Neural progenitor cell (in vitro differentiated cells): ENCODE data around the gene ELOVL6. TPM values are rescaled to one million over a fixed set of nuclear protein-coding genes. Genes with fewer than 3 reads are reported as not detected.

Experiments
- DNase-seq: peaks from one replicate; pipeline ENCODE4 v3.0.0-alpha.2; 2016; ENCODE audit warnings: low spot score
- H2AFZ ChIP-seq: fragments of 200-600 bp; sonication (generic); replicated peaks from 2 replicates; pipeline ENCODE4 v1.6.1; 2016; ENCODE audit warnings: antibody characterized with exemption
- H3F3A ChIP-seq: fragments of 200-600 bp; sonication (generic); 2 replicates; pipeline ENCODE4 v1.6.1; 2016; ENCODE audit warnings: antibody characterized with exemption, low read depth
- H3K27ac ChIP-seq: fragments of 200-600 bp; sonication (generic); 2 replicates; pipeline ENCODE4 v1.5.1; 2016; ENCODE audit warnings: mild to moderate bottlenecking
- H3K27me3 ChIP-seq: fragments of 200-600 bp; sonication (generic); 2 replicates; pipeline ENCODE4 v1.6.1; 2016; ENCODE audit warnings: mild to moderate bottlenecking, moderate library complexity
- H3K36me3 ChIP-seq: fragments of 200-600 bp; sonication (generic); 2 replicates; pipeline ENCODE4 v1.5.1; 2016
- H3K4me1 ChIP-seq: fragments of 200-600 bp; sonication (generic); 2 replicates; pipeline ENCODE4 v1.6.1; 2016; ENCODE audit warnings: mixed run types
- H3K4me2 ChIP-seq: fragments of 200-600 bp; sonication (generic); 2 replicates; pipeline ENCODE4 v1.6.1; 2016
- H3K4me3 ChIP-seq: fragments of 200-600 bp; sonication (generic); 2 replicates; pipeline ENCODE4 v1.5.1; 2016
- H3K79me2 ChIP-seq: fragments of 200-600 bp; sonication (generic); 2 replicates; pipeline ENCODE4 v1.6.1; 2016; ENCODE audit warnings: low read depth
- H3K9ac ChIP-seq: fragments of 200-600 bp; sonication (generic); 2 replicates; pipeline ENCODE4 v1.6.1; 2016
- H3K9me3 ChIP-seq: fragments of 200-600 bp; sonication (generic); 2 replicates; pipeline ENCODE4 v1.5.1; 2016; ENCODE audit warnings: low read depth
- H4K20me1 ChIP-seq: fragments of 200-600 bp; sonication (generic); 2 replicates; pipeline ENCODE4 v1.6.1; 2016; ENCODE audit warnings: low read depth
- H3K27ac Mint-ChIP-seq: 3 replicates; pipeline ENCODE4 v1.8.0; 2021; ENCODE audit warnings: mixed read lengths
- H3K27me3 Mint-ChIP-seq: 2 replicates; pipeline ENCODE4 v1.8.0; 2022; ENCODE audit warnings: low read depth, mild to moderate bottlenecking, inconsistent platforms, moderate library complexity, mixed read lengths; ENCODE audit not compliant: insufficient read depth
- H3K36me3 Mint-ChIP-seq: 3 replicates; pipeline ENCODE4 v1.8.0; 2021; ENCODE audit warnings: mixed read lengths
- H3K4me1 Mint-ChIP-seq: 3 replicates; pipeline ENCODE4 v1.8.0; 2021; ENCODE audit warnings: mixed read lengths
- H3K4me3 Mint-ChIP-seq: 3 replicates; pipeline ENCODE4 v1.8.0; 2021; ENCODE audit warnings: mild to moderate bottlenecking, moderate library complexity, mixed read lengths
- H3K9me3 Mint-ChIP-seq: 3 replicates; pipeline ENCODE4 v1.8.0; 2020; ENCODE audit warnings: mixed read lengths
- CTCF ChIP-seq: fragments of 200-600 bp; sonication (generic); IDR thresholded peaks from 2 replicates; pipeline ENCODE4 v1.5.1; 2017; ENCODE audit warnings: antibody characterized with exemption, mild to moderate bottlenecking
- EZH2 ChIP-seq: fragments of 200-600 bp; sonication (generic); IDR thresholded peaks from 2 replicates; pipeline ENCODE4 v1.6.1; 2017; ENCODE audit warnings: antibody characterized with exemption, mild to moderate bottlenecking, moderate library complexity
- EZH2phosphoT487 ChIP-seq: fragments of 200-600 bp; sonication (generic); IDR thresholded peaks from 2 replicates; pipeline ENCODE4 v1.6.1; 2017; ENCODE audit warnings: antibody characterized with exemption
- total RNA-seq: library from RNA; depleted of rRNA; stranded (reverse); fragments of >200 nt; gene quantifications from 2 replicates; pipeline ENCODE4 v1.2.3, GENCODE V29; 2015; ENCODE audit warnings: low replicate concordance

The ELOVL6 gene
- total RNA-seq, 1 donor from 2014 or later = 54.4 TPM

GRCh38 chr4:110197529-110198042, 829 bp downstream of the ELOVL6 start:
- Histone ChIP-seq H3K4me1 (peaks cover 51% of the 10 kb centered on the region), H3F3A (peaks cover 58% of the 10 kb centered on the region), H4K20me1 (no peaks in the 10 kb centered on the region), H3K4me3 (peak overlapping the region; percentile 82), H3K79me2 (peaks cover 63% of the 10 kb centered on the region), H3K4me2 (peak overlapping the region; percentile 96), H3K36me3 (no peaks in the 10 kb centered on the region), H3K9me3 (no peaks in the 10 kb centered on the region), H3K27me3 (no peaks in the 10 kb centered on the region), H3K9ac (peak overlapping the region; percentile 62), H3K27ac (no peak overlapping the region), H2AFZ (peak overlapping the region; percentile 66)
- Mint-ChIP-seq H3K27ac (peak overlapping the region; percentile 95), H3K36me3 (peaks cover 1% of the 10 kb centered on the region), H3K4me3 (peak overlapping the region; percentile 98), H3K9me3 (peaks cover 2% of the 10 kb centered on the region), H3K27me3 (peaks cover 7% of the 10 kb centered on the region), H3K4me1 (peaks cover 53% of the 10 kb centered on the region)
- peak; percentile 38 for DNase-seq
- TF ChIP-seq CTCF (no peak), EZH2phosphoT487 (no peak), EZH2 (no peak)

DNA sequence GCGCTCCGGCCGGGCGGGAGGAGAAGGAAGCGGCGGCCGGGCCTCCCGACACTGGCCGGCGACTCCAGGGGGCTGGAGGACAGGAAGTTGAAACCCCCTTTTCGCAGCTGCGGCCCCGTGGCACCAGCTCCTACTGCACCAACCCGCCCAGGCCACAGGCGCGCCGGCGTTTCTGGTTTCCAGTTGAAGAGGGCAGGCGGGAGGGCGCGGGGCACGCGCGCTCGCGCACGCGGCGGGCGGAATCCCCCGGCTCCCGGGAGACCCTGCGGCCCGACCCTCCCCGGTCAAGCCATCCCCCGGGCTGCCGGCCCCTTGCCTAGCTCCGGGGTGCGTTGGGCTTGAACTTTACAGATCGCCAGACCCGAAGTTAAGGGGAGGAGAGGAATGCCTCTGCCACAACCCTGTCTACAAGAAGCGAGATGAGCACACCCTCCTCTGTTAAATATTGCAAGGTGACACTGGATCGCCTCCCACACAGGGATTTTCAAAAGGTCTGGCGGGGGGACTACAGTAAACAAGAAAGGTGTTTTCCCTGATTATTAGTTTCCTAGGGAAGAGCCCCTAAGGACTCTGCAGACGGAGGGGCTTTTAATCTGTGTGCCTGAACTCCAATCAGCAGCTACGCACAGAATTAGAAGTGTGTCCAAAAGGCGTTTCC, 1.4 kb downstream of the ELOVL6 start:
- H3K27me3 Mint-ChIP-seq = peaks cover 7% of the 10 kb centered on the region
- peak overlapping the region; percentile 62 for H3K9ac ChIP-seq
- H3K4me3 ChIP-seq = peak overlapping the region; percentile 82
- H3K27me3 ChIP-seq = no peaks in the 10 kb centered on the region
- H3K9me3 Mint-ChIP-seq = peaks cover 2% of the 10 kb centered on the region
- no peaks in the 10 kb centered on the region for H3K36me3 ChIP-seq
- TF ChIP-seq EZH2phosphoT487 (no peak), EZH2 (no peak), CTCF (no peak)
- peaks cover 51% of the 10 kb centered on the region for H3K4me1 ChIP-seq
- H3K4me3 Mint-ChIP-seq = peak overlapping the region; percentile 98
- H3K4me2 ChIP-seq = peak overlapping the region; percentile 96
- peak overlapping the region; percentile 89 for H3K27ac ChIP-seq
- peaks cover 56% of the 10 kb centered on the region for H3K4me1 Mint-ChIP-seq
- H3K36me3 Mint-ChIP-seq = peaks cover 1% of the 10 kb centered on the region
- H3K9me3 ChIP-seq = no peaks in the 10 kb centered on the region
- DNase-seq = peak; percentile 79
- peaks cover 69% of the 10 kb centered on the region for H3K79me2 ChIP-seq
- peak overlapping the region; percentile 95 for H3K27ac Mint-ChIP-seq
- H4K20me1 ChIP-seq = no peaks in the 10 kb centered on the region
- peak overlapping the region; percentile 66 for H2AFZ ChIP-seq
- peaks cover 57% of the 10 kb centered on the region for H3F3A ChIP-seq

DNA sequence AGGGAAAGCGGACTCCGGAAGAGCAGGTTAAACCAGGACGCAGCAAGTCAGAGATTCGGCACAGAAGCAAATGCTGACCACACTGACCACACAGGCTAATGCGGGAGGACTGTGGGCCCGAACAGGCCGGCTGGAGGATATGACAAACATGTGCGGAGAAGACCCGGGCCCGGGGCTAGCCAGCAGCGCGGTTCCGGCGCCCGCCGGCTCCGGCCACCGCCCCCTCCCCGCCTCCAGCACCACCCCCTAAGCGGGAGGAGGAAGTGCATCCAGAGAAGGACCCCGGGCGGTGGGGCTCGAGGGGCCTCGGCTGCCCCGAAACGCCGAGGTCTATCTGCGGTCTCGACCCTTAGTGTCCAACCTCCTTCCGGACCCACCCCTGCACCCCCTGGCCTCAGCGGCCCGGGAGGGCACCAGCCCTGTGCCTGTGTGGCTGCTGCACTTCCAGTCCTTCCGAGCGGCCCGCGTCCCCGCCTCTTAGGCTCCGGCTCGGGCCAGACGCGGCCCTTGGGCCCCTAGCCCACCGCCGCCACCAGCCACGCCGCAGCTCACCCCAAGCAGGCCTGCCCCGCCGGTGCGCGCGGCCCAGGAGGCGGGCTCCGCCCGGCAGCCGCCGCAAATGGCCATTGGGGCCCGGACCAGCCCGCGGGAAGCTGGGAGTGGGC, 2.1 kb downstream of the ELOVL6 start:
- Histone ChIP-seq H3F3A (peaks cover 51% of the 10 kb centered on the region), H3K4me1 (peaks cover 46% of the 10 kb centered on the region), H3K4me3 (peak overlapping the region; percentile 82), H2AFZ (peak overlapping the region; percentile 66), H3K9me3 (no peaks in the 10 kb centered on the region), H3K36me3 (no peaks in the 10 kb centered on the region), H4K20me1 (no peaks in the 10 kb centered on the region), H3K27ac (peak overlapping the region; percentile 89), H3K79me2 (peaks cover 76% of the 10 kb centered on the region), H3K9ac (peak overlapping the region; percentile 62), H3K27me3 (no peaks in the 10 kb centered on the region), H3K4me2 (peak overlapping the region; percentile 96)
- H3K4me3 Mint-ChIP-seq = peak overlapping the region; percentile 94
- H3K9me3 Mint-ChIP-seq = peaks cover 2% of the 10 kb centered on the region
- peak overlapping the region; percentile 97 for H3K27ac Mint-ChIP-seq
- H3K36me3 Mint-ChIP-seq = peaks cover 3% of the 10 kb centered on the region
- peaks cover 7% of the 10 kb centered on the region for H3K27me3 Mint-ChIP-seq
- H3K4me1 Mint-ChIP-seq = peaks cover 50% of the 10 kb centered on the region
- TF ChIP-seq EZH2phosphoT487 (no peak), CTCF (no peak), EZH2 (no peak)
- DNase-seq = peak; percentile 79
